ENCODE data around the gene KCNF1. TPM values are rescaled to one million over a fixed set of nuclear protein-coding genes. Genes with fewer than 3 reads are reported as not detected.

The KCNF1 gene
- polyA plus RNA-seq, 6 donors from 2014 or later = not detected

GRCh38 chr2:10873790-10874437 lies 37.8 kb upstream of the KCNF1 start:
- Mint-ChIP-seq H3K27me3 (peaks cover 22 to 29% (median 24%) of the 10 kb centered on the region in 3 donors), H3K27ac (peak overlapping the region in 1 of 6 donors; percentile 18), H3K36me3 (peaks cover 0 to 11% of the 10 kb centered on the region in 2 donors), H3K4me1 (peaks cover 0 to 5% (median 0%) of the 10 kb centered on the region in 3 donors), H3K9me3 (peaks cover 2 to 17% (median 8%) of the 10 kb centered on the region in 7 donors), H3K4me3 (no peak overlapping the region)
- DNase-seq = no peak
- no peak for ATAC-seq (ENCODE audit: low read depth in 2 of 2)

GRCh38 chr2:10875126-10875525 lies 36.6 kb upstream of the KCNF1 start:
- H3K4me3 Mint-ChIP-seq = no peak overlapping the region
- peaks cover 0 to 11% of the 10 kb centered on the region in 2 donors for H3K36me3 Mint-ChIP-seq
- H3K4me1 Mint-ChIP-seq = peaks cover 0 to 5% (median 0%) of the 10 kb centered on the region in 3 donors
- ATAC-seq (ENCODE audit: low read depth in 2 of 2) (no peak), DNase-seq (no peak)
- H3K27me3 Mint-ChIP-seq = peaks cover 18 to 29% (median 24%) of the 10 kb centered on the region in 3 donors
- H3K9me3 Mint-ChIP-seq = peaks cover 2 to 17% (median 8%) of the 10 kb centered on the region in 7 donors
- H3K27ac Mint-ChIP-seq = peak overlapping the region in 1 of 6 donors; percentile 6

- Mint-ChIP-seq H3K36me3 (peaks cover 0 to 11% of the 10 kb centered on the region in 2 donors), H3K4me1 (peaks cover 0 to 10% (median 4%) of the 10 kb centered on the region in 3 donors), H3K4me3 (no peak overlapping the region), H3K27me3 (peaks cover 20 to 29% (median 24%) of the 10 kb centered on the region in 3 donors), H3K27ac (no peak overlapping the region), H3K9me3 (peaks cover 2 to 17% (median 8%) of the 10 kb centered on the region in 7 donors)
- no peak for DNase-seq
- ATAC-seq (ENCODE audit: low read depth in 2 of 2) = no peak
Observed at GRCh38 chr2:10876394-10876793, 35.3 kb upstream of the KCNF1 start.

- Mint-ChIP-seq H3K27me3 (peaks cover 20 to 29% (median 24%) of the 10 kb centered on the region in 3 donors), H3K36me3 (peaks cover 0 to 11% of the 10 kb centered on the region in 2 donors), H3K4me1 (peaks cover 0 to 10% (median 4%) of the 10 kb centered on the region in 3 donors), H3K9me3 (peaks cover 2 to 17% (median 6%) of the 10 kb centered on the region in 7 donors), H3K27ac (no peak overlapping the region), H3K4me3 (no peak overlapping the region)
- ATAC-seq (ENCODE audit: low read depth in 2 of 2) (no peak), DNase-seq (no peak)
Observed at GRCh38 chr2:10876963-10877362, 34.8 kb upstream of the KCNF1 start.

GRCh38 chr2:10877651-10878111 lies 34.1 kb upstream of the KCNF1 start:
- ATAC-seq (ENCODE audit: low read depth in 2 of 2) = no peak
- H3K4me3 Mint-ChIP-seq = peak overlapping the region in 1 of 8 donors; percentile 71
- H3K27ac Mint-ChIP-seq = no peak overlapping the region

GRCh38 chr2:10878268-10878915 lies 33.3 kb upstream of the KCNF1 start:
- H3K9me3 Mint-ChIP-seq = peaks cover 0 to 4% (median 0%) of the 10 kb centered on the region in 7 donors
- H3K27me3 Mint-ChIP-seq = peaks cover 20 to 29% (median 24%) of the 10 kb centered on the region in 3 donors
- peaks cover 0 to 10% (median 4%) of the 10 kb centered on the region in 3 donors for H3K4me1 Mint-ChIP-seq
- no peak overlapping the region for H3K27ac Mint-ChIP-seq
- H3K36me3 Mint-ChIP-seq = no peaks in the 10 kb centered on the region
- ATAC-seq (ENCODE audit: low read depth in 2 of 2) (no peak), DNase-seq (no peak)
- no peak overlapping the region for H3K4me3 Mint-ChIP-seq

More at GRCh38 chr2:10877651-10878111, 34.1 kb upstream of the KCNF1 start:
- Mint-ChIP-seq H3K9me3 (peaks cover 0 to 10% (median 0%) of the 10 kb centered on the region in 7 donors), H3K4me1 (peaks cover 0 to 10% (median 4%) of the 10 kb centered on the region in 3 donors), H3K27me3 (peaks cover 20 to 29% (median 24%) of the 10 kb centered on the region in 3 donors), H3K36me3 (peaks cover 0 to 3% of the 10 kb centered on the region in 2 donors)
- no peak for DNase-seq

GRCh38 chr2:10879159-10879558 lies 32.6 kb upstream of the KCNF1 start:
- Mint-ChIP-seq H3K4me1 (peaks cover 0 to 10% (median 4%) of the 10 kb centered on the region in 3 donors), H3K36me3 (no peaks in the 10 kb centered on the region), H3K27me3 (peaks cover 16 to 29% (median 20%) of the 10 kb centered on the region in 3 donors), H3K4me3 (peak overlapping the region in 1 of 8 donors; percentile 58), H3K27ac (no peak overlapping the region), H3K9me3 (peaks cover 0 to 4% (median 0%) of the 10 kb centered on the region in 7 donors)
- DNase-seq (no peak), ATAC-seq (ENCODE audit: low read depth in 2 of 2) (no peak)

- Mint-ChIP-seq H3K36me3 (no peaks in the 10 kb centered on the region), H3K27me3 (peaks cover 13 to 21% (median 14%) of the 10 kb centered on the region in 3 donors), H3K4me1 (peaks cover 0 to 10% (median 4%) of the 10 kb centered on the region in 3 donors), H3K27ac (peak overlapping the region in 2 of 6 donors; percentile 81 to 95), H3K9me3 (peaks cover 0 to 4% (median 0%) of the 10 kb centered on the region in 7 donors), H3K4me3 (peak overlapping the region in 4 of 8 donors; percentile 79 to 92 (median 87))
- no peak for DNase-seq
- ATAC-seq (ENCODE audit: low read depth in 2 of 2) = peak in 1 of 2 donors; percentile 26
Observed at GRCh38 chr2:10879624-10880585, 31.8 kb upstream of the KCNF1 start.

- DNase-seq = peak; percentile 34
- H3K4me1 Mint-ChIP-seq = peaks cover 0 to 10% (median 4%) of the 10 kb centered on the region in 3 donors
- ATAC-seq (ENCODE audit: low read depth in 2 of 2) = peak; percentile 78 to 80
- H3K9me3 Mint-ChIP-seq = peaks cover 0 to 4% (median 0%) of the 10 kb centered on the region in 7 donors
- no peaks in the 10 kb centered on the region for H3K36me3 Mint-ChIP-seq
- H3K4me3 Mint-ChIP-seq = peak overlapping the region in 5 of 8 donors; percentile 32 to 92 (median 84)
- H3K27ac Mint-ChIP-seq = peak overlapping the region in 3 of 6 donors; percentile 81 to 95 (median 89)
- H3K27me3 Mint-ChIP-seq = peaks cover 10 to 16% (median 10%) of the 10 kb centered on the region in 3 donors
Observed at GRCh38 chr2:10880586-10881321, 31.0 kb upstream of the KCNF1 start.

GRCh38 chr2:10882568-10882967 lies 29.2 kb upstream of the KCNF1 start:
- ATAC-seq (ENCODE audit: low read depth in 2 of 2) (no peak), DNase-seq (no peak)
- H3K4me3 Mint-ChIP-seq = no peak overlapping the region
- no peak overlapping the region for H3K27ac Mint-ChIP-seq
- H3K27me3 Mint-ChIP-seq = peaks cover 4 to 20% (median 13%) of the 10 kb centered on the region in 3 donors
- H3K4me1 Mint-ChIP-seq = peaks cover 0 to 10% (median 4%) of the 10 kb centered on the region in 3 donors
- H3K36me3 Mint-ChIP-seq = no peaks in the 10 kb centered on the region
- peaks cover 0 to 4% (median 0%) of the 10 kb centered on the region in 7 donors for H3K9me3 Mint-ChIP-seq

GRCh38 chr2:10883066-10883465 lies 28.7 kb upstream of the KCNF1 start:
- H3K4me3 Mint-ChIP-seq = no peak overlapping the region
- DNase-seq (no peak), ATAC-seq (ENCODE audit: low read depth in 2 of 2) (no peak)

More at GRCh38 chr2:10883066-10883465, 28.7 kb upstream of the KCNF1 start:
- H3K9me3 Mint-ChIP-seq = peaks cover 0 to 4% (median 0%) of the 10 kb centered on the region in 7 donors
- H3K27me3 Mint-ChIP-seq = peaks cover 4 to 15% (median 9%) of the 10 kb centered on the region in 3 donors
- peaks cover 0 to 10% (median 4%) of the 10 kb centered on the region in 3 donors for H3K4me1 Mint-ChIP-seq
- no peaks in the 10 kb centered on the region for H3K36me3 Mint-ChIP-seq
- H3K27ac Mint-ChIP-seq = no peak overlapping the region

All from naive B cell (primary cell).